ENCODE results near the gene GLT1D1. TPM values are rescaled to one million over a fixed set of nuclear protein-coding genes. Genes with fewer than 3 reads are reported as not detected.

GLT1D1 gene
- not detected in 2 replicates for total RNA-seq

DNA sequence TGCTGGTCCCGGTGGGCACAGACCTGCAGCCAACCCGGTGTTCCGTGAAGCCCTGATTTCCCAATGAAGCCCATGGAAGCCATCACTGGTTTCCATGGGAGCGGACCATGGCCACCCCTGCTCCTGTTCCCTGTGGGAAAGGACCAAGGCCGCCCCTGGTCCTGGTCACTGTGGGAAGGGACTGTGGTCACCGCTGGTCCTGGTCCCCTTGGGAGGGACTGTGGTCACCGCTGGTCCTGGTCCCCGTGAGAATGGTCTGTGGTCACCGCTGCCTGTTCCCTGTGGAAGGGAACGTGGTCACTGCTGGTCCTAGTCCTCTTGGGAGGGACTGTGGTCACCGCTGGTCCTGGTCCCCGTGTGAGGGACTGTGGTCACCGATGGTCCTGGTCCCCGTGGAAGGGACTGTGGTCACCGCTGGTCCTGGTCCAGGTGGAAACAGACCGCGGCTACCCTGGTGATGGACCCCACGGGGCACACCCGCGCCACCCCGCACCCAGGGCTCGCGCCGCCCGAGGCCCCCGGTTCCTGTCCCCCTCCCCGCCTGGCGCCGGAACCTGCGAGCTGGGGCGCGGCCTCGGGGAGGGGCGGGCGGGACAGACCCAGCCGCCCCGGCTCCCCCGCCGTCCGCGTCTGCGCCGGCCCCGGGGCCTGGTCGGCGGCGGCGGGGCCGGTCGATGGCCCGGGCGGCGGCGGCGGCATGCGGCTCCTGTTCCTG is at the start of gene GLT1D1:
GLT1D1 (plus strand) TSS at position 594 of the 715 bp plus-strand sequence; CDS start at position 698, 104 bp downstream.

DNA sequence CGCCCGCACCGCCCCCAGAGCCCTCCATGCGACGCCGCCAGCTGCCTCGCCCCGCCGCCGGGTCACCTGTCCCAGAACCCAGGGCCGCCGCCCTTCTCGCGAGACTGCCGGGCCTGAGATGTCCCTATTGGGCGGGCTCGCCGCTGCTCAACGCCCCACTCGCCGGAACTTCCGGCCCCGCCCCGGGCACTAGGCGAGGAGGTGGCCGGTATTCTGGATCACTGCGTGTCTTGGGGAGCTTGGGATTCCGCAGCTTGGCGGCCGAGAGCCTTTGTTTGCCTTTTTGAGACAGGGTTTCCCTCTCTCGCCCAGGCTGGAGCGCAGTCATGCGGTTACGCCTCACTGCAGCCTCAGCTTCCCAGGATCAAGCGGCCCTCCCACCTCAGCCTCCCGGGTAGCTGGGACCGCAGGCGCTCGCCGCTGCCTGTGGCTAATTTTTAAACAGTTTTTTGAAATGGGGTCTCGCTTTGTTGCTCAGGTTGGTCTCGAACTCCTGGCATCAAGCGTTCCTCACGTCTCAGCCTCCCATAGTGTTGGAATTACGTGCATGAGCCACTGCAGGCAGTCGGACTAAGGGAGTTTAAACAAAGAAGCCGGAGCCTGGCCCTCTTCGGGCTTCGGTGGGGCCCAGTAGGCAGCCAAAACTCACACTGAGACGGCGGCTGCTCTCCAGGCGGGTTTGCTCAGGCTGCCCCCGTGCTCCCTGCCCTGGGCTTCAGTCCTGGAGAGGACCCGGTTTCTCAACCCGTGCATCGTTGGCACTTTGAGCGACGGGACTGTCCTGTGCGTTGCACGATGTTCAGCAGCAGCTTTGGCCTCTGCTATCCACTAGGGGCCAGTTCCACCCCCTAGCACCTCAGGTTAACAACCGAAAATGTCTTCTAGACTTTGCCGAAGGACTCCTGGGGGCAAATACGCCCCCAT is 29.1 kb upstream of the GLT1D1 start, which contains the start of gene SLC15A4:
SLC15A4 (minus strand) TSS at position 43 of the 924 bp plus-strand sequence; CDS start at position 28, 15 bp downstream.

Other genes starting within 250 kb of the GLT1D1 start
- 35.0 and 46.0 TPM in 2 replicates for gene SLC15A4, start 29.5 kb upstream of the GLT1D1 start, total RNA-seq

All from smooth muscle cell of the umbilical artery (primary cell).